ENCODE results near the gene LAMTOR2. TPM values are rescaled to one million over a fixed set of nuclear protein-coding genes. Genes with fewer than 3 reads are reported as not detected.

Gene LAMTOR2
- total RNA-seq, 1 experiment from 2014 or later, result 50.6 TPM

GRCh38 chr1:156106624-156107488, 52.3 kb downstream of the LAMTOR2 start:
- Histone ChIP-seq H2BK12ac (ENCODE audit: insufficient read length, low read depth, low read length) (no peak overlapping the region), H3K4me2 (ENCODE audit: insufficient read depth, insufficient read length, low read length) (peak overlapping the region; percentile 63), H3K4me1 (ENCODE audit: insufficient read depth, low read length) (peaks cover 14% of the 10 kb centered on the region; the same call in 1 of the 2 replicates), H2BK5ac (ENCODE audit: insufficient read length, low read length) (no peak overlapping the region), H2BK120ac (ENCODE audit: low read depth, low read length, poor library complexity, severe bottlenecking) (no peak overlapping the region), H2AFZ (ENCODE audit: low read length) (no peak overlapping the region), H3T11ph (ENCODE audit: low read length) (no peak overlapping the region), H2AK5ac (ENCODE audit: insufficient read length, low read length) (no peak overlapping the region), H4K91ac (ENCODE audit: insufficient read length, low read depth, low read length) (no peak overlapping the region), H3K79me1 (ENCODE audit: insufficient read depth, low read depth, low read length, poor library complexity, severe bottlenecking) (no peaks in the 10 kb centered on the region), H3K9me3 (ENCODE audit: control insufficient read depth, low read depth, low read length) (no peaks in the 10 kb centered on the region), H4K20me1 (ENCODE audit: control insufficient read depth, insufficient read depth, insufficient read length) (no peaks in the 10 kb centered on the region), H2BK20ac (ENCODE audit: low read depth, low read length, poor library complexity, severe bottlenecking) (no peak overlapping the region), H4K5ac (ENCODE audit: insufficient read length, low read depth, low read length) (no peak overlapping the region), H3K27ac (ENCODE audit: insufficient read length, low read depth, low read length) (peak overlapping the region; percentile 21), H2BK15ac (ENCODE audit: low read depth, low read length) (no peak overlapping the region), H3K23me2 (ENCODE audit: insufficient read length, low read depth, low read length, poor library complexity, severe bottlenecking) (peaks cover 5% of the 10 kb centered on the region), H3K9ac (ENCODE audit: extremely low read depth, insufficient read length, low read length) (no peak overlapping the region), H3K27me3 (ENCODE audit: insufficient read depth, low read length) (no peaks in the 10 kb centered on the region), H3K4ac (ENCODE audit: low read depth, low read length) (no peak overlapping the region), H3K14ac (ENCODE audit: insufficient read depth, low read length) (peak overlapping the region; percentile 37; the same call in 1 of the 2 replicates), H3K18ac (ENCODE audit: insufficient read length, low read depth, low read length) (peak overlapping the region; percentile 10), H3K79me2 (ENCODE audit: insufficient read depth, low read length) (no peaks in the 10 kb centered on the region), H4K8ac (replicated peaks; ENCODE audit: insufficient read length, low read depth, low read length) (no peak overlapping the region), H3K23ac (ENCODE audit: insufficient read length, low read depth, low read length) (no peak overlapping the region), H3K56ac (ENCODE audit: insufficient read length, low read depth, low read length) (no peak overlapping the region)
- no CpG with 5 or more reads among the region's 14 CpGs for WGBS (ENCODE audit: extremely low coverage, insufficient read length, low lambda C conversion rate)
- H3K4me3 Mint-ChIP-seq, result peak overlapping the region; percentile 53 to 81
- DNase-seq, result peak; percentile 83
- 0 out of 2 replicates have a peak, but pooled peaks cover 2% of the 10 kb centered on the region for H3K27me3 Mint-ChIP-seq (ENCODE audit: low read depth)
- H3K27ac Mint-ChIP-seq, result peak overlapping the region; percentile 78 to 98 (median 96); a peak in 6 of 7 replicates
- H3K36me3 Mint-ChIP-seq (ENCODE audit: insufficient read depth in 1 of 3, low read depth in 3 of 3), result peaks cover 0 to 2% (median 0%) of the 10 kb centered on the region in 3 experiments; a peak in 2 of 7 replicates
- no peak for TF ChIP-seq CTCF (conservative IDR thresholded peaks at IDR 0.05)
- no peaks in the 10 kb centered on the region; a peak in 1 of 5 replicates for H3K9me3 Mint-ChIP-seq
- peaks cover 42 to 51% of the 10 kb centered on the region in 2 experiments for H3K4me1 Mint-ChIP-seq

Data from H9 (cell line).